Neural progenitor cell (in vitro differentiated cells): ENCODE data around the gene PRKCA.

ENCODE experiments used
- CTCF ChIP-seq: fragments of 200-600 bp; sonication (generic); IDR thresholded peaks from 2 replicates; pipeline ENCODE4 v1.5.1; 2017; ENCODE audit warnings: antibody characterized with exemption, mild to moderate bottlenecking
- EZH2 ChIP-seq: fragments of 200-600 bp; sonication (generic); IDR thresholded peaks from 2 replicates; pipeline ENCODE4 v1.6.1; 2017; ENCODE audit warnings: antibody characterized with exemption, mild to moderate bottlenecking, moderate library complexity
- EZH2phosphoT487 ChIP-seq: fragments of 200-600 bp; sonication (generic); IDR thresholded peaks from 2 replicates; pipeline ENCODE4 v1.6.1; 2017; ENCODE audit warnings: antibody characterized with exemption

- no peak for TF ChIP-seq CTCF
- TF ChIP-seq EZH2, result no peak
- TF ChIP-seq EZH2phosphoT487, result no peak
Measured at GRCh38 chr17:66557886-66558285, 255.5 kb downstream of the PRKCA start.
